EL (cell line): ENCODE measurements around the gene FEM1B.
A peak's percentile ranks its signal among the peaks of the same experiment; 100 is the strongest.

Experiments used
- DNase-seq: peaks from one replicate; pipeline ENCODE4 v3.0.0-alpha.2; 2016

The FEM1B gene

DNA sequence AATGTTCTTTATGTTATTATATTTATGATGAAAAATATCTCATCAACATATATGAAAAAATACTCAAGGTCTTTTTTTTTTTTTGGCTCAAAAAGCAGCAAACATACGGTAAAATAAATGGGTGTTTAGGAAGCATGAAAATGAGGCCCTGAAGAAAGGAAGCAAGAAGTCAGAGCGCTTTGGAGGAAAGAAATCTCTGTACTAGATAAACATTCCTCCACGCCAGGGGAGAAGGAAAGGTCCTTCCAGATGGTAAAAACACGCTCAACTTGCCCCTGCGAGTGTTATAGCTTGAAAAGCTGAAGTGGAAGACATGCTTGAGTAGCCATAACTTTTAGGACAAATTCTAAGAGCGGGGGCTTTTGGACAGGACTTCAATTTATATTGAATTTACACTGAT lies 52.9 kb downstream of the FEM1B start:
- DNase-seq: no peak

DNA sequence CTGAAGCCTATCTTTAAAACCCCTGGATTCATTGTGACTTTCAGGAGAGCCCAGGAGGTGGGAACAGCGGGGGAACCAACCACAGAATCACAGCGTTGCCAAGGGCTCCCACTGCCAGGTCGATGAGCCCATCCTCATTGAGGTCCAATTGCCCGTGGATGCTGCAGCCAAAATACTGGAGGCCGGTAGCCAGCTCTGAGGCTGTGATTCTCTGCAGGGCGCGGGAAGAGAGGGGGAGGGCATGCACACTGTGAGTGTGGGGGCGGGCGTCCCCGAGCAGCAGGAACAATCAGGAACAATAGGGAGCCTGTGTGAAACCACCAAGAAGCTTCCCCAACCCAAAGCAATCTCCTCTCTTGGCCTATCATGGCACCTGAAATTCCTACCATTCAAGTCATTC lies 53.4 kb downstream of the FEM1B start:
- no peak for DNase-seq

DNA sequence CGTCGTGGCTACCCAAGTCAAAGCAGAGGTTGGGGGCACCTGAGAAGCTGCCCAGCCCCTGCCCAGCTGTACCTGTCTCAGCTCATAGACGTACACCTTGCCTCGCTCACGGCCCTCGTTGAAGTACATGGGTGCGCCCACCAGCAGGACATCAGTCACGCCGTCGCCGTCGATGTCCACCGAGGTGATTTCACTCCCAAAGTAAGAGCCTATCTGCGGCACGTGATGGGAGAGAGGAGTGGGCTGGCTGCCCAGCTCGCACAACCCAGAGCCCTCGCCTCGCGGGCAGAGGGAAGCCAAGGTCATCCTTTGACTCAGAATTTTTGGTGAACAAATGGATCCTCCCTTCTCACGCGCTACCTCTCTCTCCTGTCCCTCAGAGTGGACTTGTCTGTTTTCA lies 54.7 kb downstream of the FEM1B start:
- DNase-seq: no peak

DNA sequence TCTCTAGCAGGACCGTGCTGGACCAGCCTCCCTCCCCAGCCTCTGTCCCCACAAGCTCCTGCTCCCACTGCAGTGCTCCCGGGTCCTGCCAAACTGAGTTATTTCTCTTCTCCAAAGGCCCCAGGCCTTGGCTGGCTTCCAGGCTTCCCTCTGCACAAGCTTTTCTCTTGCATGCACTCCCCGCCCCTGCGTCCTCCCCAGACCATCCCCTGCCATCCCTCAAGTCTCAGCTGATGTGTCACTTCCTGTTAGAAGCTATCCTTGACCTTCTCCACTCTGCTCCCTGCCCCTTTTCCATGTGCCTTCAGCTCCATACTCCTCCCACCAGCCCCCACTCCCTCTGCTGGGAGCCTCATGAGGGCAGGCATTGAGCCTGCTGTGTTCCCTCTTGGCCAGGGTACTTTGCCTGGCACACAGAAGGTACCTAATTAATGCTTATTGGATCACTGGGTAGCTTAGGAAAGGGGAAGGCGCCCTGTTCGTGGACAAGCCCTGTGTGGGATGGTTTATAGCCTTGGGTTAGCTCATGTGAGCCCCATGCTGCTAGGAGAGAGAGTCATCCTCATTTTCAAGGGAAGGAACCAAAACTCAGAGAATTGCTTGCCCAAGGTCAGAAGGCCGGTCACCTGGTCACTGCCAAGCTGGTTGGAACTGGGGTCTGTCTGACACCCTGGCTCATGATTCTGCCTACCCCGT lies 56.4 kb downstream of the FEM1B start:
- DNase-seq: peak; percentile 84

DNA sequence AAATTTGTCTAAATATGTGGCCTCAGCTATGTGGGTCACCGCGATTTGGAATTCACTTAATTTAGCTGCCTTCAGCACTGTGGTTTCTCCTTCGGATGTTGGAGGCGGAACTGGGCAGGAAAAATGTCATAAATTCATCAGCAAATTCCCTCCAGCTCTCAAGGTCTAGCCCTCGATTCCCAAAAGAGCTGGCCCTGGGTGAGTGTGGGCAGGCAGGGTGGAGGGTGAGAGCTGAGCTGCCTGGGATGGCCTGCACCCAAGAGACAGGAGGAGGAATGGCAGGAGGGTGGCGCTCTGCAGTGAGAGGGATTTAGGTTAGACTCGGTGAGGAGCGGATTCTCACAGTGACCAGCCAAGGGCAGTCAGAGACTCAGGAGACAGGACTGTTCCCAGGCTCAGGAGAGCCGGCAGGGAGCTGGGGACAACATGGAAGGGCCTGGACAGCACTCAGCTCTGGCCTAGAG lies 57.1 kb downstream of the FEM1B start:
- DNase-seq: peak; percentile 67

DNA sequence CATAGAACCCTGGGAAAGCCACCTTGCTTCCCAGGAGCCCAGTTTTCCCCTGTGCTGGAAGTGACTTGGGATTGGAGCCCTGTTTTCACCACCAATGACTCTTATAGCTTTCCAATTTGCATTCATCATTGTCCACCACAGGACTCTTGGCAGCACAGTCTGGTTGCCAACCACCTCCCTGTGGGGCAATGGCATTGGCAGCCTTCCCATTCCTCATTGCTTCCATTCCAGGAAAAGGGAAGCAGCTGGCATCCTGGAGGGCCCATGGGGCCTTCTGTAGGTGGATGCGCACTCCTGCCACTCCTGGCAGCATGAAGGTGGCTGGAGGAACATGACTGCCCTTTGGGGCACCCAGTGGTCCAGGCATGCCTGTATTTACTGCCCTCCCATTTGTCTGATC lies 57.7 kb downstream of the FEM1B start:
- peak; percentile 24 for DNase-seq

DNA sequence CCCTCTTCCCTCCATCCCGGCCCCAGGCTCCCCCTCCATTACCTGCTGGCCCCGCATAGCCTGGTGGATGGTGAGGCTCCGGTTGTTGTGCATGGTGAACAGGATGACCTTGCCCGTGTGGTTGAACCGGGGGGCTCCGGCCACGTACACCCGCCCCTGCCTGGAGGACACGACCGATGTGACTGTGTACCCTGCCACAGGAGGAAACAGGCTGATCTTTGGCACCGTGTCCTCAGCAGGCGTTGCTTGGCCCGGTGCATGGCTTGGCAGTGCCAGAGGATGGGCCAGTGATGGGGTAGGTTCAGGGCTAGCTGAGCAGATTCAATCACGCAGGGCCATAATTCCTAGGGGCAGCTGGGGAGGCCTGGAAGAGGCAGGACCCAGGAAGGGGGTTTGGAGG lies 58.1 kb downstream of the FEM1B start:
- no peak for DNase-seq

DNA sequence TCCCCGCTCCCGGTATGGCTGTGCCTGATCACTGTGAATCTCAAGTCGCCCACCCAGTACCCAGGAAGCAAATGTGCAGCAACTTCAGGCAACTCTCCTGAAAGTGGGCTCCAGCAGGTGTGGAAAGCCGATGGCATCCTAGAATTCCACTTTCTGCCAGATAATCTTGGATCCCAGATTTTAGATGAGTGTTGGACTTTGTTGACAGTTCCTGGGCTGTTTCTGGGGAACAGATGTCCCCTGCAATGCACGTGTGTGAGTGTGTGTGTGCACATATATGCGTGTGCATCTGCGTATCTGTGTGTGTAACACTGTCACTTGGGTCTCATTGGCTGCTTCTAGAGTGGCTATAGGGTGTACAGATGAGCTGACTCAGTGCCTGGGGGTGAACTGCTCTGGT lies 59.0 kb downstream of the FEM1B start:
- DNase-seq: no peak

DNA sequence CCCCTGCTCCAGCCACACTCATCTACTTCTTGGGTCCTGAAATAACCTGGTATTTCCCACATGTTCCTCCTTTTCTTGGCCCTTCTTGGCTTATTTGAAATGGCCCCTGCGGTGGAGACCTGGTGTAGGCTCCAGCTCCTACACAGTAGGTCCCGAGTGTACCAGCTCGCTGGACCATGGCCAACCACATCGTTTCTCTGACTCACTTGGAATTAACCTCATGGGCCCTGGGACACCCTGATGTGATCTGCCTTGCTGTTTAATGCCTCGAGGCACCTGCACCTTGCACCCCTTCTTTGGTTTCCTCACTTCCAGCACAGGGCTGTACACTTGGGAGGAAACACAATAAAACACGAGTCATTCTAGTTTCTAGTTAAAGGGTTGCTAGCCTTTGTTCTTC lies 60.3 kb downstream of the FEM1B start:
- peak; percentile 41 for DNase-seq

DNA sequence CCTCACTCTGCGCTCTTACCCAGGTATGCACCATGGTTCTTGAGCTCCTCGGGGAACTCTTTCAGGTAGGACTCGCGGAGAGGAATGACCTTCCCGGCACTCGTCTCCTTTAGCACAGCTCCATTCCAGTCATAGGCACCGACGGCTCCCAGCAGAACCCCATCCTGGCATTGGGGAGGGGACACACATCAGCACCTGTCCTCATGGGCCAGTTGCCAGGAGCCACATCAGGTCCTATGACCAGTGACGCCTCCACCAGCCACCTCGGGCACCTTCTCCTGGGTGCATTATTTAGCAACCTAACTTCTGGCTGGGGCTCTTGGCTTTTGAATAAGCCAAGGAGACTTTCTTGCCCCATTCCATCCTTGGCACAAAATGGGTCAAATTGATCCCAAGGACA lies 61.9 kb downstream of the FEM1B start:
- no peak for DNase-seq

DNA sequence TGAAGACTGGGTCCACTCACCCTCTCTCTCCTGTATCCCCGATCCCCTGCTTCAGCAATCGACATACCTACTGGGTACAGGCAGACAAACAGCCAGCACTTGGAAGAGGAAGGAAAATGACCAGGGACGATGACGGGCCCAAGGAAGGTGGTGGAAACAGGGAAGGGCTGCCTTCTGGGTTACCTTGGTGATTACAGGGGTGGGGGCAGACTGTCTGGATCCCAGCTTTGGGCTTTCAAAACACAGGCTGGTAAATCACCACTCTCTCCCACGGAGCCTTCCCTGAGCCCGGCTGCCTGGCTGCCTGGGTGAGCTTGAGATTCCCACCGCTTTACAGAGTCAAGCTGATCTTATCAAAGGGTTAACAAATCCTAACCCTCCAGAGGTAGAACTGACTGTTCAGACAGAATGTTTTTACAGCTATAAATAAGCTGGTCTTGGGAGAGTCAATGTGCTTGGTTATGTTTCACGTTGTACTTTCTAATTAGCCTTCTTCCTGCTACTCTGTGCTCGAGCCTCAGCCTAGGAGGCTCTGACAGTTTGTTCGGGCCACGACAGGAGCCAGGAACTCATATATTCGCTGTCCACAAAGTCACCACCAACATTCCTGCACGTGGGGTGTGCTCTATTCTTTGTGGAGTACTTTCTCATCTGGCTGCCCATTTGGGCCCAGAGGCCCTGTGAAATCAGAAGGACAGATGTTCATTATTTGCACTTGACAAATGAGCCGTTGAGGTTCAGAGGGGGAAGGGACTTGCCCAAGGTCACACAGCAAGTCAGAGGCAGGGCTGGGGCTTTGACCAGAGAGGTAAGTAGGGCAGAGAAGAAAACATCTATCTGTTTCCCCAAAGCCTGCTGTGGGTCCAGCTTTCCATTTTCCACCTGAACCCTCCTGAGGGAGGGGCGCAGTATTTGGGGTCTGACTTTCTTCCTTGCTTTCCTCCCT lies 63.5 kb downstream of the FEM1B start:
- no peak for DNase-seq

DNA sequence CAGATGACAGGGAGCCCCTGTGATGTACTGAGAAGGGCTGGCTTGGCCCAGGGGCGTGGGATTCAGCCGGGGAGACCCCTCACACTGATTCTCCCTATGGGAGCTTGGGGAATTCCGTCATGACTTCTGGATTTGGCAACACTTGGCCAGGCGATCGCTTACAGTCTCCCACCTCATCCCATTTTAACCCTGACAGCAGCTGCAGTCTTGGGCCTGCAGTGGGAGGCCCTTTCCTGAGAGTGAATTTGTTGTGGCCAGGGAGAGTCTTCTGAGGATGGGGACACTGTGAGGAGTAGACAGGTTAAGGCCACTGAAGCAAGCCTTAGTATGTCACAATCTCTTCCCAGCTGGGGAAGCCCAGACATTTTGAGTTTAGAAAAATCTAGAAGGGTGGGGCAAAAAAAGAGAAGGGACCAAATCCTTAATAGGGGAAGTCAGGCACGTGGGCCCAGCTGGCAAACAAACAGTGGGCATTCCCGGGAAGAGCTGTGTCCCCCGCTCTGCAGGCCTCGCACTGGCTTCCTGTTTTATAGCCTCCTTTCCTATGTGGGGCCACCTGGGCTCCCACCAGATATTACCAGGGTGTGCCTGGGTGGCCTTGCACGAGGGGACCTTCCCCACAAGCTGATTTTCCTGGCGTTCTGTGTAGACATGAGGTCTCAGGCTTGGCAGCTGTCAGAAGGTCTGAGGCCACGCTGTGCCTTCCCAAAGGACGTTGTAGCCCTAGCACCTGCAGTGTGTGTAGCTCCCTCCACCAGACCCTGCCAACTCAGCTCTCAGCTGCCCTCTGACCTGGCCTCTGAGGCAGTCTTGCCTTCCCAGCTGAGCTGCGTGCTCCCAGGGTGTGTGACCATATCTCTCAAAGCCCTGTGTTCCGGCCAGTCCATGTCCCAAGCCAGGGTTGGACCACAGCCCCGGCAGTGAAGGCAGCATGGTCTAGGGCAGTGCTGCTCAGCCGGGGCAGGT lies 64.5 kb downstream of the FEM1B start:
- DNase-seq: no peak

DNA sequence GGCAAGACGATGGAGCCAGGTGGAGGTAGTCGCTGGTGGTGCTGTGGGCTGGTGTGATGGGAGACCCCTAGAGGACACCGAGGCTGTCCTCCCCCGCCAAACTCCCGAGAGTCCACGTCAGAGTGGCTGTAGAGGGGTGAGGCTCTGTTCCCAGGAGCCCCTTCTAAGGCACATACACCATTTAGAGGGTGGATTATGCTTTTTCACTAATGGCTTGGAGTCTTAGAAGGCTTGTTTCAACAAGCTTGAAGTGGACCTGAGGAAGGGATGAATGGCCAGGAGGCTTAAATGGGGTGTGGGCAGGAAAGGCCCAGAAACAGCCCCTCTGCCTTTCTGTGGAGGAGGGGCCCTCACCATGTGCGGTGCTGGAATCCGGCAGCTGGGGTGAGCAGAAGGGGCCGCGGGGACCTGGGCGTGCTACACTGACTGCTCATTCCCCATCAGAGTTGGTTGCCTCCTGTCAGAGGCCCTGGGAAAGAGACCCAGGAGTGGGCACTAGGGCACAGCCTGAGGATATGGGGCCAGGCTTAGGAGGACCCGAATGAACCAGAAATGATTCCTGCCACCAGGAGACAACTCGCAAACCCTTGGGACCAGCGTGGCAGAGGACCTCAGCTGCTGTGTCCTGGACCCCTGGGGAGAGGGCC lies 66.2 kb downstream of the FEM1B start:
- no peak for DNase-seq

DNA sequence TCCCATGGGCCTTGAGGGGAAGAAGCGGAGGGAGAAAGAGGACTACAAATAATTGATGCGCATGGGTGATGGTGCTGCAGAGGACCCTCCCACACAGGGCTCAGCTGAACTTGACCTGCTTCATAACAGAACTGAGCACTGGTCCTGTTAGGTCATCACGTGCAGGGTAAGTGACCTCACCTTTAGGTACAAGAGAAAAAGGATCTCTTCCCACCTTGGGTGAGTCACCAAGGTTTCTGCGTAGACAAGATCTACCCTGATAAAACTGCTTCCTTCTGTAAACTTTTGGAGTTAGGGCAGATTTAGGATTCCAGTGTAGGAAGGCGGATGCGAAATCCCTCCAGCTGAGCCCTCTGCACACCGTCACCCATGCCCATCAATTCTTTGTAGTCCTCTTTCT lies 67.1 kb downstream of the FEM1B start:
- no peak for DNase-seq
